Spleen (tissue), 7 donors: ENCODE data around the gene DLST.

Experiments used
- CTCF ChIP-seq, 11 experiments: fragments of 200-600 bp in 7 of 11; fragments of 450-650 bp in 4 of 11; sonication (generic) in 4 of 11; IDR thresholded peaks in 8 of 11; conservative IDR thresholded peaks in 3 of 11; 1 replicate in 7 of 11; 2 replicates in 4 of 11; pipeline versions ENCODE4 v1.4.0 to v1.8.0; 2016 to 2021; ENCODE audit warnings: antibody characterized with exemption in 11 of 11, inconsistent platforms in 4 of 11, mild to moderate bottlenecking in 1 of 11
- POLR2A ChIP-seq, 3 donors: fragments of 450-650 bp; IDR thresholded peaks; one replicate each; pipeline ENCODE4 v1.5.1; 2017; ENCODE audit warnings: antibody characterized with exemption in 3 of 3, mild to moderate bottlenecking in 1 of 3
- donor health status: DM: no; HTN: no; CAD: no; lungs with moderate emphysema.
- donor health status: DM: no; HTN: no; CAD: no.
- donor health status: DM: no; HTN: no; CAD: no.

- TF ChIP-seq CTCF (IDR thresholded peaks at IDR 0.05 in 8 of 11, conservative IDR thresholded peaks at IDR 0.05 in 3 of 11) (no peak), POLR2A (IDR thresholded peaks at IDR 0.05) (no peak)
These were observed 30.0 kb downstream of the DLST start for GRCh38 chr14:74911704-74912103.
